GM12878 (cell line): ENCODE measurements around the gene NUP35. TPM values are rescaled to one million over a fixed set of nuclear protein-coding genes. Genes with fewer than 3 reads are reported as not detected.

Experiments used
- ATF7 ChIP-seq: fragments of 450-650 bp; IDR thresholded peaks from 2 replicates; pipeline ENCODE4 v1.6.1; 2016; ENCODE audit warnings: low read depth, mild to moderate bottlenecking
- CEBPB ChIP-seq, 2 experiments: fragments of 150-350 bp in 1 of 2; IDR thresholded peaks; 2 replicates each; pipeline ENCODE4 v1.6.1; 2012 to 2014; ENCODE audit warnings: low read depth in 2 of 2, low read length in 2 of 2, borderline replicate concordance in 1 of 2, inconsistent platforms in 1 of 2
- CHD2 ChIP-seq: IDR thresholded peaks from 2 replicates; pipeline ENCODE4 v1.6.1; 2011; ENCODE audit warnings: low read depth, low read length, improper control_type of control experiment, borderline replicate concordance
- CREB1 ChIP-seq: IDR thresholded peaks from 2 replicates; pipeline ENCODE4 v1.6.1; 2012; ENCODE audit warnings: low read depth, mild to moderate bottlenecking, inconsistent platforms
- CREM ChIP-seq: IDR thresholded peaks from 2 replicates; pipeline ENCODE4 v1.6.1; 2014; ENCODE audit warnings: antibody characterized with exemption, low read depth
- FOXM1 ChIP-seq: IDR thresholded peaks from 2 replicates; pipeline ENCODE4 v1.6.1; 2012; ENCODE audit warnings: low read depth, mild to moderate bottlenecking, inconsistent platforms, low read length, moderate library complexity
- HDAC6 ChIP-seq: fragments of 200-600 bp; sonication (generic); IDR thresholded peaks from one replicate; pipeline ENCODE4 v1.8.0; 2017; ENCODE audit warnings: antibody characterized with exemption; ENCODE audit not compliant: unreplicated experiment
- IKZF1 ChIP-seq: fragments of 450-650 bp; conservative IDR thresholded peaks from 2 replicates; pipeline ENCODE4 v1.6.1; 2017; ENCODE audit warnings: antibody characterized with exemption, mild to moderate bottlenecking
- IRF4 ChIP-seq: IDR thresholded peaks from 2 replicates; pipeline ENCODE4 v1.6.1; 2011; ENCODE audit warnings: low read depth, low read length
- MXI1 ChIP-seq: fragments of 150-350 bp; IDR thresholded peaks from 2 replicates; pipeline ENCODE4 v1.6.1; 2011; ENCODE audit warnings: low read depth, mild to moderate bottlenecking, inconsistent platforms, low read length, improper control_type of control experiment
- MYC ChIP-seq: IDR thresholded peaks from 2 replicates; pipeline ENCODE4 v1.6.1; 2011; ENCODE audit warnings: mild to moderate bottlenecking, low read length, moderate library complexity, inconsistent platforms; ENCODE audit not compliant: insufficient read depth, insufficient replicate concordance, insufficient read length, severe bottlenecking
- NR2C1 ChIP-seq: fragments of 450-650 bp; IDR thresholded peaks from 2 replicates; pipeline ENCODE4 v1.6.1; 2017; ENCODE audit warnings: antibody characterized with exemption, mild to moderate bottlenecking, moderate library complexity
- NRF1 ChIP-seq: conservative IDR thresholded peaks from 2 replicates; pipeline ENCODE4 v1.6.1; 2011; ENCODE audit warnings: mild to moderate bottlenecking, low read depth, low read length, improper control_type of control experiment
- POLR2A ChIP-seq: IDR thresholded peaks from 2 replicates; pipeline ENCODE4 v1.6.1; 2011; ENCODE audit warnings: low read depth, mild to moderate bottlenecking, low read length
- RB1 ChIP-seq: fragments of 450-650 bp; formaldehyde crosslinking; IDR thresholded peaks from 2 replicates; pipeline ENCODE4 v1.6.1; 2017; ENCODE audit warnings: mild to moderate bottlenecking, borderline replicate concordance
- SIX5 ChIP-seq: IDR thresholded peaks from 2 replicates; pipeline ENCODE4 v1.6.1; 2011; ENCODE audit warnings: mild to moderate bottlenecking, low read depth, low read length, moderate library complexity; ENCODE audit not compliant: severe bottlenecking
- SMAD5 ChIP-seq: IDR thresholded peaks from 2 replicates; pipeline ENCODE4 v1.6.1; 2016; ENCODE audit warnings: antibody characterized with exemption, low read depth
- SPI1 ChIP-seq: IDR thresholded peaks from 2 replicates; pipeline ENCODE4 v1.6.1; 2011; ENCODE audit warnings: low read depth, mild to moderate bottlenecking, low read length, moderate library complexity, borderline replicate concordance; ENCODE audit not compliant: insufficient read depth
- TARDBP ChIP-seq: IDR thresholded peaks from 2 replicates; pipeline ENCODE4 v1.6.1; 2016; ENCODE audit warnings: borderline replicate concordance
- YBX1 ChIP-seq: fragments of 450-650 bp; IDR thresholded peaks from 2 replicates; pipeline ENCODE4 v1.6.1; 2016; ENCODE audit warnings: antibody characterized with exemption
- ZNF207 ChIP-seq: fragments of 450-650 bp; IDR thresholded peaks from 2 replicates; pipeline ENCODE4 v1.6.1; 2014; ENCODE audit warnings: antibody characterized with exemption, mild to moderate bottlenecking, borderline replicate concordance
- polyA plus RNA-seq, 11 experiments: library from polyadenylated mRNA; depleted of rRNA in 4 of 11; unstranded in 6 of 11; stranded (reverse) in 5 of 11; fragments of >200 nt; fragmentation: Nextera tagmentation in 4 of 11; fragmentation: Illumina TruSeq in 1 of 11; extraction: Ambion mirVana in 4 of 11; extraction: Trizol in 1 of 11; gene quantifications; 1 replicate in 1 of 11; 2 replicates in 10 of 11; pipeline versions ENCODE4 v1.2.1 to v1.2.3, GENCODE V29; 2011 to 2016; ENCODE audit warnings: inconsistent platforms in 2 of 11, missing spikeins in 2 of 11, low read depth in 1 of 11
- total RNA-seq, 4 experiments: library from RNA; depleted of rRNA in 3 of 4; stranded (reverse); fragments of >200 nt in 3 of 4; fragmentation: Illumina TruSeq in 1 of 4; extraction: Trizol in 1 of 4; gene quantifications; 2 replicates each; pipeline versions ENCODE4 v1.2.1 to v1.2.3, GENCODE V29; 2013 to 2021
- TF ChIP-seq, protein P1 (sequence below): IDR thresholded peaks from 2 replicates; pipeline ENCODE4 v1.6.1; 2011; ENCODE audit warnings: borderline replicate concordance, low read depth, mild to moderate bottlenecking, moderate library complexity, low read length; ENCODE audit not compliant: insufficient read depth, poor library complexity, severe bottlenecking
- TF ChIP-seq, protein P2 (sequence below): fragments of 450-650 bp; IDR thresholded peaks from 2 replicates; pipeline ENCODE4 v1.6.1; 2016; ENCODE audit warnings: mild to moderate bottlenecking
- TF ChIP-seq, protein P3 (sequence below): IDR thresholded peaks from 2 replicates; pipeline ENCODE4 v1.6.1; 2012; ENCODE audit warnings: low read depth, low read length, improper control_type of control experiment
- TF ChIP-seq, protein P4 (sequence below): IDR thresholded peaks from 2 replicates; pipeline ENCODE4 v1.6.1; 2011; ENCODE audit warnings: borderline replicate concordance, low read depth, mild to moderate bottlenecking, moderate library complexity, mixed read lengths, low read length; ENCODE audit not compliant: insufficient read depth; ENCODE audit errors: extremely low read length

The NUP35 gene
- total and polyA plus RNA-seq, 10 of the 15 experiments (the other 5 are each of a cell fraction or from before 2014, with no cell fraction given) = 21.4 to 57.3 (median 30.7) TPM

DNA sequence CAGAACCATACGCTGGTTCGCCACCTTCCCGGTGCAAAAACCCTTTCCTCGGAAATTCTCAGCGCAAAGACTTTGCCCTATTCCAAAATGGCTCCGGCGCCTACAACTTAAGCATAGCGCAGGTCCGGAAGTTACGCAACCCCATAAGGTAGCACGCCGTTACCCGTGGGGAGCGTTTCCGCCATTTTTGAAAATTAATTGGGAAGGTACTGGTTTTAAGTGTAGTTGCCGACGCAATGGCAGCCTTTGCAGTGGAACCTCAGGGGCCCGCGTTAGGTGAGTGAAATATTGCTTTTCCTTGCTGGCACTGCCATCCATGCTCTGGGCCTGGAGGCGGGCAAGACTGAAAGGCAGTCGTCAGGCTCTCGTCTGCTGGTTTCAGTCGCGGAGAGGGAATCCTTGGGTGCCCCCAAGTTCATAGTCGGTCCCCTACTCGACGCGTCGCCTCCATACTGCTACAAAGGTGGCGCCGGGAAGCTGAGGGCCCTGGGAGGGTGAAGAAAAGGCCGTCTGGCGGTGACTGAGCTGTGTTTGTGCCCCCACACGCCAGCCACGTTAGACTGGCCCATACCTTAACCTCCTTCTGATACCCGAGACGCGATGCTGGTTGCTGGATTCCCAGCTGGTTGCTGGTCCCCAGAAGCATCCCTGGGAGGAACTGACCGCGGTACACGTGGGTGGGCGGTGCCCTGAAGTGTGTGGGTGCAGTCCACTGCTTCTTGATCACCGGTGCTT lies at the start of gene NUP35 (continued):
- TF ChIP-seq, protein P1, sequence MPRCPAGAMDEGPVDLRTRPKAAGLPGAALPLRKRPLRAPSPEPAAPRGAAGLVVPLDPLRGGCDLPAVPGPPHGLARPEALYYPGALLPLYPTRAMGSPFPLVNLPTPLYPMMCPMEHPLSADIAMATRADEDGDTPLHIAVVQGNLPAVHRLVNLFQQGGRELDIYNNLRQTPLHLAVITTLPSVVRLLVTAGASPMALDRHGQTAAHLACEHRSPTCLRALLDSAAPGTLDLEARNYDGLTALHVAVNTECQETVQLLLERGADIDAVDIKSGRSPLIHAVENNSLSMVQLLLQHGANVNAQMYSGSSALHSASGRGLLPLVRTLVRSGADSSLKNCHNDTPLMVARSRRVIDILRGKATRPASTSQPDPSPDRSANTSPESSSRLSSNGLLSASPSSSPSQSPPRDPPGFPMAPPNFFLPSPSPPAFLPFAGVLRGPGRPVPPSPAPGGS = peak; percentile 60
- TF ChIP-seq NRF1 (peak; percentile 73), YBX1 (no peak), MYC (peak; percentile 85), ZNF207 (peak; percentile 46; the same call in 1 of the 2 replicates), ATF7 (peak; percentile 45; the same call in 1 of the 2 replicates), MXI1 (peak; percentile 95), IKZF1 (peak; percentile 84), RB1 (no peak), HDAC6 (no peak), CREB1 (peak; percentile 94), CHD2 (peak; percentile 40; the same call in 1 of the 2 replicates), SIX5 (peak; percentile 75), SMAD5 (peak; percentile 38; the same call in 1 of the 2 replicates), IRF4 (0 out of 2 replicates have a peak, but pooled peaks have one; percentile 48), POLR2A (peak; percentile 75), SPI1 (peak; percentile 91), NR2C1 (peak; percentile 53; the same call in 1 of the 2 replicates), FOXM1 (peak; percentile 6; the same call in 1 of the 2 replicates), CREM (peak; percentile 86), CEBPB (IDR thresholded peaks at IDR 0.05; ENCODE audit: borderline replicate concordance in 1 of 2, low read depth in 2 of 2, low read length in 2 of 2) (peak in 1 of 2 experiments; percentile 88; a peak in 2 of 4 replicates), TARDBP (0 out of 2 replicates have a peak, but pooled peaks have one; percentile 43)
- TF ChIP-seq, protein P2, sequence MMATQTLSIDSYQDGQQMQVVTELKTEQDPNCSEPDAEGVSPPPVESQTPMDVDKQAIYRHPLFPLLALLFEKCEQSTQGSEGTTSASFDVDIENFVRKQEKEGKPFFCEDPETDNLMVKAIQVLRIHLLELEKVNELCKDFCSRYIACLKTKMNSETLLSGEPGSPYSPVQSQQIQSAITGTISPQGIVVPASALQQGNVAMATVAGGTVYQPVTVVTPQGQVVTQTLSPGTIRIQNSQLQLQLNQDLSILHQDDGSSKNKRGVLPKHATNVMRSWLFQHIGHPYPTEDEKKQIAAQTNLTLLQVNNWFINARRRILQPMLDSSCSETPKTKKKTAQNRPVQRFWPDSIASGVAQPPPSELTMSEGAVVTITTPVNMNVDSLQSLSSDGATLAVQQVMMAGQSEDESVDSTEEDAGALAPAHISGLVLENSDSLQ = no peak
- TF ChIP-seq, protein P3, sequence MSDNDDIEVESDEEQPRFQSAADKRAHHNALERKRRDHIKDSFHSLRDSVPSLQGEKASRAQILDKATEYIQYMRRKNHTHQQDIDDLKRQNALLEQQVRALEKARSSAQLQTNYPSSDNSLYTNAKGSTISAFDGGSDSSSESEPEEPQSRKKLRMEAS = peak; percentile 80
- TF ChIP-seq, protein P4, sequence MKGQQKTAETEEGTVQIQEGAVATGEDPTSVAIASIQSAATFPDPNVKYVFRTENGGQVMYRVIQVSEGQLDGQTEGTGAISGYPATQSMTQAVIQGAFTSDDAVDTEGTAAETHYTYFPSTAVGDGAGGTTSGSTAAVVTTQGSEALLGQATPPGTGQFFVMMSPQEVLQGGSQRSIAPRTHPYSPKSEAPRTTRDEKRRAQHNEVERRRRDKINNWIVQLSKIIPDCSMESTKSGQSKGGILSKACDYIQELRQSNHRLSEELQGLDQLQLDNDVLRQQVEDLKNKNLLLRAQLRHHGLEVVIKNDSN = peak; percentile 48
